Osteoblast (primary cell): ENCODE data around the gene TTC38. TPM values are rescaled to one million over a fixed set of nuclear protein-coding genes. Genes with fewer than 3 reads are reported as not detected.
A peak's percentile ranks its signal among the peaks of the same experiment; 100 is the strongest.
"Not testable (repeated sequence)": the region's sequence is repeated elsewhere in the genome, so short reads cannot be mapped to it uniquely, and the experiment has no call there.

Experiments used
- DNase-seq: peaks from one replicate; pipeline ENCODE4 v3.0.0; 2011; ENCODE audit warnings: low spot score, mixed read lengths; ENCODE audit not compliant: insufficient read length; ENCODE audit errors: missing footprints
- H2AFZ ChIP-seq: 2 replicates; pipeline ENCODE4 v1.6.0; 2011; ENCODE audit warnings: mild to moderate bottlenecking, low read length
- H3K27ac ChIP-seq: 2 replicates; pipeline ENCODE4 v1.5.1; 2011; ENCODE audit warnings: mild to moderate bottlenecking, low read depth, low read length, moderate library complexity
- H3K27me3 ChIP-seq: 2 replicates; pipeline ENCODE4 v1.6.0; 2012; ENCODE audit warnings: mild to moderate bottlenecking, control low read depth, inconsistent platforms, low read length, moderate library complexity; ENCODE audit not compliant: insufficient read depth
- H3K36me3 ChIP-seq: 2 replicates; pipeline ENCODE4 v1.5.1; 2011; ENCODE audit warnings: mild to moderate bottlenecking, low read length, control low read depth, moderate library complexity; ENCODE audit not compliant: insufficient read depth
- H3K4me1 ChIP-seq: 2 replicates; pipeline ENCODE4 v1.5.1; 2011; ENCODE audit warnings: mild to moderate bottlenecking, low read length, control low read depth, moderate library complexity; ENCODE audit not compliant: insufficient read depth
- H3K4me2 ChIP-seq: 2 replicates; pipeline ENCODE4 v1.6.0; 2011; ENCODE audit warnings: mild to moderate bottlenecking, low read length; ENCODE audit not compliant: insufficient read depth
- H3K4me3 ChIP-seq: fragments of 200-600 bp; sonication (generic); 3 replicates; pipeline ENCODE4 v1.5.1; 2012; ENCODE audit warnings: mild to moderate bottlenecking, low read length, inconsistent platforms; ENCODE audit not compliant: insufficient read depth
- H3K79me2 ChIP-seq: 2 replicates; pipeline ENCODE4 v1.6.0; 2012; ENCODE audit warnings: mild to moderate bottlenecking, low read length, control low read depth, inconsistent platforms; ENCODE audit not compliant: insufficient read depth
- H3K9me3 ChIP-seq: 2 replicates; pipeline ENCODE4 v1.5.1; 2011; ENCODE audit warnings: low read depth, low read length, control low read depth
- H4K20me1 ChIP-seq: 2 replicates; pipeline ENCODE4 v1.6.0; 2012; ENCODE audit warnings: mild to moderate bottlenecking, low read length, control low read depth; ENCODE audit not compliant: insufficient read depth
- CTCF ChIP-seq: IDR thresholded peaks from 2 replicates; pipeline ENCODE4 v1.5.1; 2011; ENCODE audit warnings: mild to moderate bottlenecking, low read depth, low read length, moderate library complexity; ENCODE audit errors: extremely low read depth
- total RNA-seq: library from RNA; depleted of rRNA; stranded (reverse); fragments of >200 nt; gene quantifications from 2 replicates; pipeline ENCODE4 v1.2.3, GENCODE V29; 2012

TTC38 gene
- total RNA-seq, 1 donor: 29.3 TPM

- H3K4me2 ChIP-seq: no peak overlapping the region
- H3K4me3 ChIP-seq: no peak overlapping the region
- no peak for TF ChIP-seq CTCF
- DNase-seq: peak; percentile 64
- H2AFZ ChIP-seq: no peak overlapping the region
- H3K4me1 ChIP-seq: no peaks in the 10 kb centered on the region
- peaks cover 17% of the 10 kb centered on the region for H3K36me3 ChIP-seq
- H3K9me3 ChIP-seq: no peaks in the 10 kb centered on the region
- H4K20me1 ChIP-seq: no peaks in the 10 kb centered on the region
- no peak overlapping the region for H3K27ac ChIP-seq
- peaks cover 69% of the 10 kb centered on the region for H3K79me2 ChIP-seq
- H3K27me3 ChIP-seq: no peaks in the 10 kb centered on the region
These were observed 41.8 kb downstream of the TTC38 start for GRCh38 chr22:46309526-46310085.

GRCh38 chr22:46312056-46312455 is 44.2 kb downstream of the TTC38 start:
- Histone ChIP-seq H2AFZ (no peak overlapping the region), H3K4me1 (no peaks in the 10 kb centered on the region), H3K27ac (no peak overlapping the region), H3K27me3 (no peaks in the 10 kb centered on the region), H3K9me3 (no peaks in the 10 kb centered on the region), H3K79me2 (peaks cover 47% of the 10 kb centered on the region), H3K36me3 (peaks cover 17% of the 10 kb centered on the region), H4K20me1 (no peaks in the 10 kb centered on the region), H3K4me3 (no peak overlapping the region), H3K4me2 (no peak overlapping the region)
- DNase-seq: no peak
- TF ChIP-seq CTCF: no peak

- not testable (repeated sequence) for H3K4me3 ChIP-seq, H4K20me1 ChIP-seq, H2AFZ ChIP-seq, H3K27ac ChIP-seq, H3K4me2 ChIP-seq, H3K9me3 ChIP-seq, DNase-seq, H3K4me1 ChIP-seq, H3K27me3 ChIP-seq
- Histone ChIP-seq H3K36me3 (peaks cover 17% of the 10 kb centered on the region), H3K79me2 (peaks cover 39% of the 10 kb centered on the region)
These were observed 45.0 kb downstream of the TTC38 start for GRCh38 chr22:46312848-46313247.

GRCh38 chr22:46315976-46316375 is 48.2 kb downstream of the TTC38 start:
- H4K20me1 ChIP-seq: no peaks in the 10 kb centered on the region
- TF ChIP-seq CTCF: no peak

More at GRCh38 chr22:46315976-46316375, 48.2 kb downstream of the TTC38 start:
- DNase-seq: peak; percentile 68
- Histone ChIP-seq H3K4me2 (no peak overlapping the region), H3K36me3 (peaks cover 27% of the 10 kb centered on the region), H3K79me2 (peaks cover 30% of the 10 kb centered on the region), H3K27me3 (no peaks in the 10 kb centered on the region), H3K27ac (no peak overlapping the region), H2AFZ (no peak overlapping the region), H3K4me3 (no peak overlapping the region), H3K9me3 (no peaks in the 10 kb centered on the region), H3K4me1 (no peaks in the 10 kb centered on the region)
